K562 (cell line): ENCODE measurements around the gene CSNK1A1. TPM values are rescaled to one million over a fixed set of nuclear protein-coding genes. Genes with fewer than 3 reads are reported as not detected.
A peak's percentile ranks its signal among the peaks of the same experiment; 100 is the strongest.

Experiments used
- ATAC-seq: fragments of 200-7000 bp; cut with Tn5 transposase; 3 replicates; pipeline ENCODE4 v1.9.1; 2020; ENCODE audit warnings: moderate library complexity
- BruUV-seq: library from RNA; stranded (reverse); fragments of 400-500 nt; replicated peaks from 2 replicates; lab custom pipeline; 2021; lab: Mats Ljungman, UMichigan
- CTCF ChIA-PET: fragments of 300-600 bp; formaldehyde crosslinking; extraction: SDS; loops from one replicate; lab custom pipeline; 2021; ENCODE audit warnings: low intra/inter-chr PET ratio; lab: Yijun Ruan, JAX
- POLR2A ChIA-PET: fragments of 300-600, 350-650 bp; sonication (Branson Sonifier 250); formaldehyde crosslinking; extraction: SDS; loops from one replicate; lab custom pipeline; 2021; ENCODE audit warnings: antibody characterized with exemption, inconsistent platforms; lab: Yijun Ruan, JAX
- DNase-seq, 4 experiments: peaks; one replicate each; pipeline versions ENCODE4 v3.0.0 to v3.0.0-alpha.2; 2011 to 2018; ENCODE audit warnings: low spot score in 3 of 4, mixed read lengths in 3 of 4; ENCODE audit errors: extremely low read depth in 1 of 4
- FAIRE-seq: peaks from 2 replicates; lab custom pipeline; 2011; peaks lifted over from hg19 to GRCh38; lab: Jason Lieb, UNC
- H2AFZ ChIP-seq: 2 replicates; pipeline ENCODE4 v1.6.0; 2011; ENCODE audit warnings: low read depth, low read length, control low read depth, inconsistent platforms
- H3K27ac ChIP-seq: fragments of 200-600 bp; 3 replicates; pipeline ENCODE4 v1.8.0; 2011; ENCODE audit warnings: low read depth, mild to moderate bottlenecking, control low read depth, inconsistent platforms, low read length, moderate library complexity, mixed read lengths; ENCODE audit errors: extremely low read depth
- H3K27me3 ChIP-seq, 2 experiments: fragments of 300-600 bp in 1 of 2; 2 replicates in 1 of 2; 3 replicates in 1 of 2; pipeline versions ENCODE4 v1.6.0 to v1.8.0; 2011; ENCODE audit warnings: inconsistent platforms in 2 of 2, low read length in 2 of 2, mild to moderate bottlenecking in 1 of 2, mixed read lengths in 1 of 2, moderate library complexity in 1 of 2; ENCODE audit not compliant: control insufficient read depth in 2 of 2, insufficient read depth in 2 of 2
- H3K36me3 ChIP-seq: fragments of 300-600 bp; 3 replicates; pipeline ENCODE4 v1.8.0; 2011; ENCODE audit warnings: mild to moderate bottlenecking, low read length, inconsistent platforms; ENCODE audit not compliant: control insufficient read depth, insufficient read depth
- H3K4me1 ChIP-seq, 2 experiments: fragments of 200-600 bp in 1 of 2; replicated peaks in 1 of 2; 2 replicates in 1 of 2; 3 replicates in 1 of 2; pipeline versions ENCODE4 v1.5.1 to v1.8.0; 2011; ENCODE audit warnings: inconsistent platforms in 2 of 2, low read length in 2 of 2, mild to moderate bottlenecking in 1 of 2, mixed read lengths in 1 of 2, moderate library complexity in 1 of 2; ENCODE audit not compliant: control insufficient read depth in 2 of 2, insufficient read depth in 2 of 2
- H3K4me2 ChIP-seq: 2 replicates; pipeline ENCODE4 v1.6.1; 2011; ENCODE audit warnings: low read length, control low read depth, inconsistent platforms, mixed read lengths; ENCODE audit not compliant: insufficient read depth
- H3K4me3 ChIP-seq: fragments of 200-600 bp; sonication (generic), shearing (Covaris generic); 2 replicates; pipeline ENCODE4 v1.5.1; 2016; ENCODE audit warnings: control low read depth, inconsistent platforms
- H3K79me2 ChIP-seq: fragments of 200-600 bp; 3 replicates; pipeline ENCODE4 v1.8.0; 2011; ENCODE audit warnings: low read length, inconsistent platforms; ENCODE audit not compliant: control insufficient read depth, insufficient read depth
- H3K9ac ChIP-seq, 2 experiments: 2 replicates each; pipeline versions ENCODE4 v1.6.0 to v1.6.1; 2011; ENCODE audit warnings: low read depth in 2 of 2, low read length in 2 of 2, control low read depth in 1 of 2, inconsistent platforms in 1 of 2, mild to moderate bottlenecking in 1 of 2, mixed read lengths in 1 of 2; ENCODE audit not compliant: insufficient read depth in 1 of 2
- H3K9me1 ChIP-seq: one replicate; pipeline ENCODE4 v1.6.0; 2011; ENCODE audit warnings: inconsistent platforms, mild to moderate bottlenecking, low read length, moderate library complexity; ENCODE audit not compliant: control insufficient read depth, insufficient read depth
- H3K9me3 ChIP-seq: replicated peaks from 2 replicates; pipeline ENCODE4 v1.5.1; 2011; ENCODE audit warnings: low read depth, low read length, inconsistent platforms; ENCODE audit not compliant: control insufficient read depth, insufficient read depth
- H4K20me1 ChIP-seq: replicated peaks from 2 replicates; pipeline ENCODE4 v1.6.1; 2011; ENCODE audit warnings: low read length, inconsistent platforms, mixed read lengths; ENCODE audit not compliant: control insufficient read depth, insufficient read depth
- C11orf30 ChIP-seq: fragments of 450-650 bp; IDR thresholded peaks from 2 replicates; pipeline ENCODE4 v1.6.1; 2016; ENCODE audit warnings: low read depth, mild to moderate bottlenecking
- E2F3 ChIP-seq: fragments of 250-450 bp; sonication (Bioruptor Pico); IDR thresholded peaks from 2 replicates; pipeline ENCODE4 v1.4.0; 2020; ENCODE audit warnings: mild to moderate bottlenecking
- HDAC3 ChIP-seq: fragments of 450-650 bp; IDR thresholded peaks from 2 replicates; pipeline ENCODE4 v1.6.1; 2018; ENCODE audit warnings: borderline replicate concordance, mild to moderate bottlenecking, moderate library complexity; ENCODE audit not compliant: partially characterized antibody
- MAFF ChIP-seq: IDR thresholded peaks from 2 replicates; pipeline ENCODE4 v1.6.1; 2012; ENCODE audit warnings: low read length, improper control_type of control experiment
- MAFG ChIP-seq: fragments of 450-650 bp; conservative IDR thresholded peaks from 2 replicates; pipeline ENCODE4 v1.6.1; 2016; ENCODE audit warnings: missing genetic modification characterization, missing compliant biosample characterization
- NFE2 ChIP-seq: IDR thresholded peaks from 2 replicates; pipeline ENCODE4 v1.6.1; 2014; ENCODE audit warnings: antibody characterized with exemption, low read depth
- SPI1 ChIP-seq: IDR thresholded peaks from 2 replicates; pipeline ENCODE4 v1.6.1; 2011; ENCODE audit warnings: low read depth, low read length, control low read depth, borderline replicate concordance
- STAT5B ChIP-seq: fragments of 250-450 bp; sonication (Bioruptor Pico); IDR thresholded peaks from 2 replicates; pipeline ENCODE4 v1.8.0; 2021; ENCODE audit warnings: mild to moderate bottlenecking, inconsistent platforms
- ZNF311 ChIP-seq: fragments of 250-450 bp; sonication (Bioruptor Pico); IDR thresholded peaks from 2 replicates; pipeline ENCODE4 v1.4.0; 2020; ENCODE audit warnings: mild to moderate bottlenecking, moderate library complexity
- ZNF316 ChIP-seq: fragments of 450-650 bp; IDR thresholded peaks from 2 replicates; pipeline ENCODE4 v1.6.1; 2016
- WGBS: fragments of 100-300 bp; shearing (Covaris generic); methylation state at CpG from one replicate; pipeline ENCODE4 v1.1.6; 2016; ENCODE audit warnings: low coverage, mixed read lengths; ENCODE audit not compliant: insufficient coverage; ENCODE audit errors: missing lambda C conversion rate; 5-methylcytosine and 5-hydroxymethylcytosine counted together
- in situ Hi-C: fragments of 300-500 bp; cut with MboI; formaldehyde crosslinking; loops from 4 replicates; pipeline ENCODE4 v1.15.0; 2018; ENCODE audit warnings: inconsistent platforms, mixed read lengths
- intact Hi-C: fragments of 100-400 bp; cut with micrococcal nuclease; formaldehyde crosslinking; loops from 2 replicates; pipeline ENCODE4 v1.14.2; 2022
- polyA plus RNA-seq, 8 experiments: library from polyadenylated mRNA; depleted of rRNA in 4 of 8; stranded (reverse) in 5 of 8; unstranded in 3 of 8; fragments of >200 nt; fragmentation: Nextera tagmentation in 2 of 8; fragmentation: Illumina TruSeq in 1 of 8; extraction: Ambion mirVana in 2 of 8; extraction: Trizol in 1 of 8; gene quantifications; 2 replicates each; pipeline versions ENCODE4 v1.2.1 to v1.2.3, GENCODE V29; 2011 to 2014; ENCODE audit warnings: inconsistent platforms in 1 of 8, missing spikeins in 1 of 8
- total RNA-seq, 7 experiments: library from RNA; depleted of rRNA in 6 of 7; stranded (reverse); fragments of >200 nt in 6 of 7; fragmentation: Illumina TruSeq in 2 of 7; extraction: Trizol in 2 of 7; gene quantifications; 2 replicates each; pipeline versions ENCODE4 v1.2.1 to v1.2.3, GENCODE V29; 2011 to 2021; ENCODE audit warnings: low replicate concordance in 1 of 7
- TF ChIP-seq, protein P1 (sequence below): sonication (generic); formaldehyde crosslinking; IDR thresholded peaks from 2 replicates; pipeline ENCODE4 v1.8.0; 2022; ENCODE audit warnings: missing genetic modification reagents, mild to moderate bottlenecking, borderline replicate concordance
- TF ChIP-seq, protein P2 (sequence below), 2 experiments: IDR thresholded peaks; 2 replicates each; pipeline ENCODE4 v1.6.1; 2012; ENCODE audit warnings: improper control_type of control experiment in 2 of 2, low read depth in 2 of 2, low read length in 2 of 2, borderline replicate concordance in 1 of 2
- TF ChIP-seq, protein P3 (sequence below): fragments of 250-450 bp; sonication (Bioruptor Pico); IDR thresholded peaks from 2 replicates; pipeline ENCODE4 v1.8.0; 2022; ENCODE audit warnings: moderate library complexity, mild to moderate bottlenecking, inconsistent platforms

Gene CSNK1A1
- total and polyA plus RNA-seq, 9 of the 15 experiments (the other 6 are each of a cell fraction or from before 2014, with no cell fraction given) = 49.1 to 196 (median 154) TPM

DNA sequence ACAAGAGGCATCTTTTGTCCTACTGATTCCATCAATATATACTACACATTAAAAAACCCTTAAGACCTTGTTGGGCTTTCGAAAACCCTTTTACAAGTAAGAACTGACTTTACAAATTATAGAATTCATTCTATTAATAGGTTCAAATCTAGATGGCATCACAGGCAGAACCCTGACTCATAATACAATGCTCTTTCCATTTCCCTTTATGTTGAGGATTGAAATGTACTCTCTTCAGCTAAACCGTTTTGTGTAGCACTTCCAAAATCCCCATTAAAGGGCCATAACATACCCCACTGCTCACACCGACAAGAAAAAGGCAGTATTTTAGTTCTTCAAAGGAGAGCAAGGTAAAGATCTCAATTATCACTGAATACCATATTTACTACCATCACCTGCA lies 11.2 kb downstream of the CSNK1A1 start (continued):
- TF ChIP-seq, protein P1, sequence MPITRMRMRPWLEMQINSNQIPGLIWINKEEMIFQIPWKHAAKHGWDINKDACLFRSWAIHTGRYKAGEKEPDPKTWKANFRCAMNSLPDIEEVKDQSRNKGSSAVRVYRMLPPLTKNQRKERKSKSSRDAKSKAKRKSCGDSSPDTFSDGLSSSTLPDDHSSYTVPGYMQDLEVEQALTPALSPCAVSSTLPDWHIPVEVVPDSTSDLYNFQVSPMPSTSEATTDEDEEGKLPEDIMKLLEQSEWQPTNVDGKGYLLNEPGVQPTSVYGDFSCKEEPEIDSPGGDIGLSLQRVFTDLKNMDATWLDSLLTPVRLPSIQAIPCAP (CRISPR knock-in tag) = no peak
- TF ChIP-seq STAT5B (CRISPR knock-in tag) (no peak), ZNF311 (CRISPR knock-in tag) (no peak)

DNA sequence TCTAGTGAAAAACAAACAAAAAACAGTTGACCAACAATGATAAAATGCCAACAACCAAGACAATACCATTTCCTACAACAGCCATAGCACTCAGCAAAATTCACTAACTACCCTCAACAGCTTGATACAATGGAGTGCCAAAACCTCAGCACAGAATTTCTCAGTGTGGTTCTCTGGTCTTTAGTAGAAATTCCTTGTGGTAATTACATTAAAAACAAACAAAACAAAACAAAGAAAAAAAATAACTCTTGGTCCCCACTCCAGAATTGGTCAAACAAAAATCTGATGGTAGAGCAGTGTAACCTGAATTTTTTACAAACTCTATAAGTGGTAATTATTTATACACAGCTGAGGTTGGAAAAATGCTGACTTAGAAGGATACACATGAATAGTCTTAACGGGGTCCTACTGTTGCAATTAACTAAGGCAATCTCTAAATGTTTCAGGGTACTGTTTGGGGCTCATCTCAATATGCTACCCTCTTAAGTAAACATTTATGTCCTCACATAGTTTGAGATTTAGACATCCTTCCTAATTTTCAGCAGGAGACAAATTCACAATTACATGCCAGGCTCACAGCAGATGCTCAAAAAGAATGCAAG lies 13.8 kb downstream of the CSNK1A1 start:
- CTCF ChIA-PET = no interaction called here
- in situ Hi-C loops (no loop called here), intact Hi-C loops (no loop called here)
- no TSS peak for BruUV-seq
- Histone ChIP-seq H3K27ac (no peak overlapping the region), H3K4me3 (no peak overlapping the region), H4K20me1 (peaks cover 18% of the 10 kb centered on the region), H3K79me2 (peaks cover 96% of the 10 kb centered on the region), H3K36me3 (peaks cover 70% of the 10 kb centered on the region), H3K4me1 (no peaks in the 10 kb centered on the region; a peak in 1 of 5 replicates), H2AFZ (no peak overlapping the region), H3K9me1 (no peaks in the 10 kb centered on the region), H3K27me3 (no peaks in the 10 kb centered on the region), H3K9ac (no peak overlapping the region), H3K9me3 (no peaks in the 10 kb centered on the region), H3K4me2 (no peak overlapping the region)
- ATAC-seq (no peak), DNase-seq (no peak), FAIRE-seq (no peak)
- POLR2A ChIA-PET = interaction anchor here (1.8 to 5.5 kb wide), 3 partner anchors 7 to 22 kb away, joined by 5 to 38 read pairs (median 5); partner anchors contain the start of gene CSNK1A1
- TF ChIP-seq MAFG (tag) (0 out of 2 replicates have a peak, but pooled peaks have one; percentile 13), MAFF (peak; percentile 25; the same call in 1 of the 2 replicates), ZNF316 (peak; percentile 58; the same call in 1 of the 2 replicates), E2F3 (CRISPR knock-in tag) (no peak), NFE2 (no peak), SPI1 (no peak), HDAC3 (no peak), C11orf30 (peak; percentile 35; the same call in 1 of the 2 replicates)
- TF ChIP-seq, protein P2, sequence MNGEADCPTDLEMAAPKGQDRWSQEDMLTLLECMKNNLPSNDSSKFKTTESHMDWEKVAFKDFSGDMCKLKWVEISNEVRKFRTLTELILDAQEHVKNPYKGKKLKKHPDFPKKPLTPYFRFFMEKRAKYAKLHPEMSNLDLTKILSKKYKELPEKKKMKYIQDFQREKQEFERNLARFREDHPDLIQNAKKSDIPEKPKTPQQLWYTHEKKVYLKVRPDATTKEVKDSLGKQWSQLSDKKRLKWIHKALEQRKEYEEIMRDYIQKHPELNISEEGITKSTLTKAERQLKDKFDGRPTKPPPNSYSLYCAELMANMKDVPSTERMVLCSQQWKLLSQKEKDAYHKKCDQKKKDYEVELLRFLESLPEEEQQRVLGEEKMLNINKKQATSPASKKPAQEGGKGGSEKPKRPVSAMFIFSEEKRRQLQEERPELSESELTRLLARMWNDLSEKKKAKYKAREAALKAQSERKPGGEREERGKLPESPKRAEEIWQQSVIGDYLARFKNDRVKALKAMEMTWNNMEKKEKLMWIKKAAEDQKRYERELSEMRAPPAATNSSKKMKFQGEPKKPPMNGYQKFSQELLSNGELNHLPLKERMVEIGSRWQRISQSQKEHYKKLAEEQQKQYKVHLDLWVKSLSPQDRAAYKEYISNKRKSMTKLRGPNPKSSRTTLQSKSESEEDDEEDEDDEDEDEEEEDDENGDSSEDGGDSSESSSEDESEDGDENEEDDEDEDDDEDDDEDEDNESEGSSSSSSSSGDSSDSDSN (IDR thresholded peaks at IDR 0.05; ENCODE audit: borderline replicate concordance in 1 of 2, low read depth in 2 of 2, low read length in 2 of 2) = no peak
- TF ChIP-seq, protein P3, sequence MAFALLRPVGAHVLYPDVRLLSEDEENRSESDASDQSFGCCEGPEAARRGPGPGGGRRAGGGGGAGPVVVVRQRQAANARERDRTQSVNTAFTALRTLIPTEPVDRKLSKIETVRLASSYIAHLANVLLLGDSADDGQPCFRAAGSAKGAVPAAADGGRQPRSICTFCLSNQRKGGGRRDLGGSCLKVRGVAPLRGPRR (CRISPR knock-in tag) = no peak
- WGBS = 81% methylated on average over 1 of the region's 1 CpG
